ENCODE data around the gene BST1.

BST1 gene

GRCh38 chr4:15753081-15753480 is 50.2 kb downstream of the BST1 start:
- no peak for DNase-seq

- DNase-seq = no peak
These were observed 50.9 kb downstream of the BST1 start for GRCh38 chr4:15753786-15754185.

DNA sequence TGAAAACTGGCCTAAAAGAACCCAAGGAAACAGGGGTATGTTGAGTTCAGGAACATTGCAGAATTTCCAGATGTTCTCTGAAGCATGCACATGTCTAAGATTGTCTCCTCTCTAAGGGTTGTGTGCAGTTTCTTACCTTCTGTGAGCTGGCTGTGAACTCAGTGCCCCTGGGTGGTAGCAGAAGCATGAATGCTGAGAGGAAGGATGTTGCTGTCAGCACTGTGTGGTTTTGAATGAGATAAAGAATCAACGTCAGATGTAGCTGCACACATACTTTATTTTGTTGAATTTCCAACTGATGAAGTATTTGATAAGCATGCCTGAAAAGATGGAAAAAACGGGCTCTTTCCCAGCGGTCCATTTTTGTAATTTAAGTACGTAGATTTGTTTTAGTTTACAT is 51.5 kb downstream of the BST1 start:
- DNase-seq = no peak

- no peak for DNase-seq
These were observed 52.7 kb downstream of the BST1 start for GRCh38 chr4:15755321-15756155.

DNA sequence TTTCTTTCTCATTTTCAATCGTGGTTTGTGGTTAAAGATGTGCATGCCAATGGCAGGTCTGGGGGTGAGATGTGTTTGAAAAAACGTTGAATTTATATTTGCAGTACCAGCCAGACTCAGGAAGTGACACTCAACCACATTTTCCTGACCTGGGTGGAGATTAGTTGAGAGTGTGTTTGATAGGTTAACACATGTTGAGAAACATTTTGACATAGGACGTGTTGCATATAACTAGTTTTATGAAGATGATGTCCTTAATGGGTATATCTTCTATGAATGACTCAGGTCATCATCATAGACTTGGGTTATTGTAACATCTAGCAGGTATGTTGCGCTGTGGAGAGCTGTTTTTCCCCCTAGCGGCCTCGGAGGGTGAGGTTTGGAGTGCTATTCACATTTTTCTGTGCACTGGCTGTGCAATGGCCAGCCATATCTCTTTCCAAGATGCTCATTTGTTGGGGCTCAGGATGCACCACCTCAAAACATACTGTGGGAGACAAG is 53.5 kb downstream of the BST1 start:
- DNase-seq = peak; percentile 8 to 35

- no peak for DNase-seq
These were observed 54.2 kb downstream of the BST1 start for GRCh38 chr4:15757054-15757453.

DNA sequence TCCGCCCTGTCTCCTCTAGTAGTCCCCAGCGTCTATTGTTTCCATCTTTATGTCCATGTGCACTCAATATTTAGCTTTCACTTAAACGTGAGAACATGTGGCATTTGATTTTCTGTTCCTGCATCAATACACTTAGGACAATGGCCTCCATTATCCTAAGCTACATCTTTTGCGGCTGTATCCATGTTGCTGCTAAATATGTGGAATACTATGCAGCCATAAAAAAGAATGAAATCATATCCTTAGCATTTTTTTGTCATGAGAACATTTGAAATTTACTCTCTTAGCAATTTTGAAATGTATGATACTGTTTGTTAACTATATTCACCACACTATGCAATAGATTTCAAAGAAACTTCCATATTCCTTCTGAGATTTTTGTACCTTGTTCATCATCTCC is 55.4 kb downstream of the BST1 start:
- no peak for DNase-seq

DNA sequence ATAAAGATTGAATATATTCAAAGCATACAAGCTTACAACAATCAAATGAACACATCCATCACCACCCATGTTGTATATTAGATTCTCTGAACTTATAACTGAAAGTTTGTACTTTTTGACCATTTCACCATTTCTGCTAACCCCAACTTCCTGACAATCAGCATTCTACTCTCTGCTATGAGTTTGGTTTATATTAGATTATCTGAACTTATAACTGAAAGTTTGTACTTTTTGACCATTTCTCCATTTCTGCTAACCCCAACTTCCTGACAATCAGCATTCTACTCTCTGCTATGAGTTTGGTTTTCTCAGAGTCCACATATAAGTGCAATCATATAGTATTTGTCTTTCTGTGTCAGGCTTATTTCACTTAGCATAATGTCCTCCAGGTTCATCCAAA is 59.6 kb downstream of the BST1 start:
- peak in 1 of 2 donors; percentile 21 for DNase-seq

GRCh38 chr4:15765391-15765790 is 62.5 kb downstream of the BST1 start:
- no peak for DNase-seq

GRCh38 chr4:15765910-15766697 is 63.2 kb downstream of the BST1 start:
- DNase-seq = no peak

GRCh38 chr4:15766821-15767220 is 64.0 kb downstream of the BST1 start:
- DNase-seq = no peak

DNA sequence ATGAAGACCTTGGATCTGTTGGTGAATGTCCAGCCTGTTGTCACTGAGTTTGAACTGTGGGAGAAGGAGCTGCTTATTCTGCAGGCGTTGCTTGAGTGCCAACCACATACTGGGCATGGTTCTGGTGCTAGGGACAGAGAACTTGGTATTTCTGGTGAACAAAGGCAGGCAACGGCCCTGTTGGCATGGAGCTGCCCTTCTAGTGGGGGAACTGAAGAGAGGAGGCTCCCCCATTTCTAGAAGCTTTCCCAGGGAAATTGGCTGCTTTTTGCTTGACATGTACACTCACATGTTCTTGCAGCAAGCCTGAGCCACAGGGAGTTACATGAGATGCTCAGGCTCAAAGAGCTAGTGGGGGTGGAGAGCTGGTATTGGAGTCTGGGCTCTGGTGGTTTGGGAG is 66.3 kb downstream of the BST1 start:
- DNase-seq = no peak

DNA sequence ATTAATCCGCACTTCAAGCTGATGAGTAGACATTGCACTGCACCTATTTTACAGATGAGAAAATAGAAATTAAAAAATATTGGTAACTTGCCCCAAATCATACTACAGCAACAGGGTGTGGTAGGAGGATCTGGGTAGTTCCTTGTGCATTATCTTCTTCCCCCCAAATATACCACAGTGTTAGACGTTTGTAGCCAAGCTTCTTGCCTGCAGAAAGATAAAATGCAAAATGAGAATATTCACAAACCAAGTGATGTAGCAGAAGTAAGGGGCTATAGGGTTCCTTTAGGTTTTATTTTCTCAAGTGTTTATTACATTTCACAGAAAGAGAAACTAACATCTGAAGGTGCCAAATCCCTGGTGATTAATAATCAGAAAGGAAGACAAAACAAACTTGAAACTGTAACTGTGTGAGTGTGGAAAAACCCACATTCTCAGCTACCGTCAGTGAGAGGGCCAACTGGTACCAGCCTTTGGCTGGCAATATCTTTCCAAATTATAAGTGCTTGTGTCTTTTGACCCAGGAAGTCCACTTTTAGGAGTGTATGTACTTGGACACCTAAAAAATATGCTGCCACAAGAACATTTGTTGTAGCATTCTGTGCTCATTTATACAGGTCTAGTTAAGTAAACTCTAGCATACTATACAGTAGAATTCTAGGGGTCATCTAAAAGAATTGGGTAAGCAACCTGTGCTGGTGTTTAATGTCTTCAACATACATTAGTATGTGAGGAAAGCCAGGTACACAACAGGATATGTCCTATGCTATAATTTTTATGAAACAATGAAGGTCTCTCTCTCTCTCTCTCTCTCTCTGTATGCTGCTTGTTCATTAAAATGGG is 68.6 kb downstream of the BST1 start:
- DNase-seq = peak in 1 of 2 donors; percentile 35

GRCh38 chr4:15774020-15774420 is 71.2 kb downstream of the BST1 start:
- DNase-seq = peak; percentile 16 to 25

- no peak for DNase-seq
These were observed 74.2 kb downstream of the BST1 start for GRCh38 chr4:15776871-15777648.

DNA sequence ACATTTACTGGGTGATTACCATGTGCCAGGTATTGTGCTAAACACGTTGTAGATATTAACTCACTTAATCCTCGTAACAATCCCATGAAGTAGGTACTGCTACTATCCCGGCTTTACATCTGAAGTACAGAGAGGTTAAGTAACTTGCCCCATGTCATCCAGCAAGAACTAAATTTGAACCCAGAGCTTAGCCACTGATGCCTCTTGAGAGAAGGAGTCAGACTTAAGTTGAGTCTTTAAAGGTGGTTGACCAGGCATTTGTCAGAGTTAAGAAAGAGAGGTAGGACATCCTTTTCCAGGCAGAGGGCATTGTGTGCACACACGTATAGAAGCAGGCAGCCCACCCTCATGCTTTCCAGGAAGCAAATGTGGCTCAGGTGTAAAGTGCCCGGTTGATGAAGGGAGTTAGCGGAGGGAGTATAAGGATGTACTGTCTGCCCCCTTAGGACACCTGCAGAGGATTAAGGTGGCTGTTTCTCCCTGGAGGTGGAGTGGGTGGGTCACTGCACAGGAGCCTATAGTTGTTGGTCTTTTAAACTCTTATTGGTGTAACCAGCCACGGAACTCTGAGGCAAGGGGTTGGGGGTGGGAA is 74.9 kb downstream of the BST1 start:
- DNase-seq = no peak

DNA sequence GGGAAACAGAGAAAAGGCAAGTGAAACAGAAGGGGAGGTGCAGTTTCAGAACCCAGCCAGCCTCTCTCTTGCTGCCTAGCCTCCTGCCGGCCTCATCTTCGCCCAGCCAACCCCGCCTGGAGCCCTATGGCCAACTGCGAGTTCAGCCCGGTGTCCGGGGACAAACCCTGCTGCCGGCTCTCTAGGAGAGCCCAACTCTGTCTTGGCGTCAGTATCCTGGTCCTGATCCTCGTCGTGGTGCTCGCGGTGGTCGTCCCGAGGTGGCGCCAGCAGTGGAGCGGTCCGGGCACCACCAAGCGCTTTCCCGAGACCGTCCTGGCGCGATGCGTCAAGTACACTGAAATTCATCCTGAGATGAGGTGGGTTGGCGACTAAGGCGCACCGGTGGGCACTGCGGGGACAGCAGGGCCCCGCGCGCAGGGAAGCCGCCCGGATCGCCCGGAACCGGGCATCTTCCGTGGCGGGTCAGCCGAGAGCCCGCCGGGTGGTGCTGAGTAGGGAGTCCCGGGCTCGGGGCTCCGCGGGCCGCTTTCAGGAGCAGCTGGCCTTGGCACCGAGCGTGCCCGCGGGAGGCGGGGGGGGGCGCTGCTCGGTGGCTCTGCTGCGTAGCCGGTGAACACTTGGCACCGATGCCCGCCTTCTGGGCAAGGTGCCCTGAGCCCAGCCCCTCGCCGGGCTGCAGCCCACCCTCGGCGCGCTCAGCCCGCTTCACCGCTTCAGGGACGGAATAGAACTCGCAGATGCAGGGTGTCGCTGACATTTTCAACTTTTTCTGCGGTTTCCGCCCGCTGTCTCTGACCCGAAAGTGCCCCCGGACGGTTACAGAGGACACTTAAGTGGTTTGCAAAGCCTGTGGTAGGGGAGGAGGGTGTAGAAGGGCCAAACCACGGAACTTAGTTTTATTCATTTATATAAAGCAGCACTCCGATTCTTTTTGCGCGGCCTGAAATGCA is 75.7 kb downstream of the BST1 start, which contains the start of gene CD38:
Gene CD38 (plus strand): TSS at position 40 of the 953 bp plus-strand sequence. CDS start 87 bp downstream, at position 127.
- peak; percentile 26 to 70 for DNase-seq

- peak; percentile 91 to 93 for DNase-seq
These were observed 76.4 kb downstream of the BST1 start for GRCh38 chr4:15779306-15779705.

DNA sequence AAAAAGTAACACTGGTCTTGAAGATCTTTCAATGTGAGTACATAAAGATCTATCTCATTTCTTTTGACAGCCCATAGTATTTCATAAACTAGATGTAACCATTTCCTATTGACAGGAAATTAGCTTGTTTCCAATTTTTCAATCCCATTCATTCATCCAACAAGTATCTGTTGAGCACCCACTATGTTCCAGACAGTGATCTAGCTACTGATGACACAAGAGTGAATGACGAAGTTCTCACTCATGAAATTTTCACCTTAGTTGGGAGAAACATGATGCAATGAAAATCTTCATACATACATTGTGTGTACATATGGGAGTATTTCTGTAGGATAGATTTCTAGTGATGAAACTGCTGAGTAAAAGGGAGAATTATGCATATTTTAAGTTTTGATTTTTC is 76.9 kb downstream of the BST1 start:
- peak; percentile 75 to 80 for DNase-seq

GRCh38 chr4:15781427-15782095 is 78.7 kb downstream of the BST1 start:
- peak; percentile 58 to 72 for DNase-seq

All from inflammatory macrophage treated with lipopolysaccharide for 1 hour (primary cell).